Measurements from ENCODE around the gene FAM170A. TPM values are rescaled to one million over a fixed set of nuclear protein-coding genes. Genes with fewer than 3 reads are reported as not detected.

FAM170A gene
- total and polyA plus RNA-seq, 5 experiments from 2014 or later = not detected

GRCh38 chr5:119666542-119666941 is 37.2 kb downstream of the FAM170A start:
- Mint-ChIP-seq H3K27ac (no peak overlapping the region), H3K4me1 (no peaks in the 10 kb centered on the region), H3K36me3 (peaks cover 0 to 12% (median 2%) of the 10 kb centered on the region in 3 donors), H3K27me3 (peaks cover 0 to 4% (median 0%) of the 10 kb centered on the region in 5 donors), H3K9me3 (peaks cover 8 to 36% (median 15%) of the 10 kb centered on the region in 9 donors), H3K4me3 (no peak overlapping the region)
- POLR2A ChIA-PET = no interaction called here
- DNase-seq (no peak), ATAC-seq (no peak)

- no peak for DNase-seq
- H3K9me3 Mint-ChIP-seq = peaks cover 0 to 10% (median 3%) of the 10 kb centered on the region in 9 donors
- H3K4me1 Mint-ChIP-seq = no peaks in the 10 kb centered on the region
- no peak for ATAC-seq
- H3K27ac Mint-ChIP-seq = no peak overlapping the region
- H3K27me3 Mint-ChIP-seq = peaks cover 0 to 11% (median 3%) of the 10 kb centered on the region in 5 donors
- H3K4me3 Mint-ChIP-seq = no peak overlapping the region
- POLR2A ChIA-PET = no interaction called here
- H3K36me3 Mint-ChIP-seq = peaks cover 0 to 2% (median 0%) of the 10 kb centered on the region in 3 donors
These were observed 49.1 kb downstream of the FAM170A start for GRCh38 chr5:119678351-119679028.

GRCh38 chr5:119680080-119680479 is 50.7 kb downstream of the FAM170A start:
- ATAC-seq = no peak
- POLR2A ChIA-PET = no interaction called here
- Mint-ChIP-seq H3K4me3 (no peak overlapping the region), H3K27ac (no peak overlapping the region), H3K9me3 (peaks cover 0 to 13% (median 4%) of the 10 kb centered on the region in 9 donors), H3K4me1 (no peaks in the 10 kb centered on the region), H3K36me3 (peaks cover 0 to 2% (median 0%) of the 10 kb centered on the region in 3 donors), H3K27me3 (peaks cover 0 to 11% (median 3%) of the 10 kb centered on the region in 5 donors)
- no peak for DNase-seq

- Mint-ChIP-seq H3K9me3 (peaks cover 0 to 11% (median 4%) of the 10 kb centered on the region in 9 donors), H3K27ac (no peak overlapping the region), H3K36me3 (peaks cover 0 to 2% (median 0%) of the 10 kb centered on the region in 3 donors), H3K4me1 (no peaks in the 10 kb centered on the region), H3K27me3 (peaks cover 0 to 11% (median 3%) of the 10 kb centered on the region in 5 donors), H3K4me3 (no peak overlapping the region)
- DNase-seq (no peak), ATAC-seq (no peak)
- POLR2A ChIA-PET = no interaction called here
These were observed 52.4 kb downstream of the FAM170A start for GRCh38 chr5:119681734-119682133.

GRCh38 chr5:119682372-119682771 is 53.0 kb downstream of the FAM170A start:
- no peaks in the 10 kb centered on the region for H3K4me1 Mint-ChIP-seq
- H3K36me3 Mint-ChIP-seq = peaks cover 0 to 2% (median 0%) of the 10 kb centered on the region in 3 donors
- peaks cover 0 to 11% (median 4%) of the 10 kb centered on the region in 9 donors for H3K9me3 Mint-ChIP-seq
- H3K27ac Mint-ChIP-seq = no peak overlapping the region
- H3K4me3 Mint-ChIP-seq = no peak overlapping the region
- ATAC-seq = no peak
- POLR2A ChIA-PET = no interaction called here
- no peak for DNase-seq
- H3K27me3 Mint-ChIP-seq = peaks cover 0 to 11% (median 3%) of the 10 kb centered on the region in 5 donors

Other genes with a start within 250 kb of the FAM170A start
- gene HSD17B4, start 177.1 kb upstream of the FAM170A start, total RNA-seq = 10 to 100 TPM; 49.4 to 51.7 TPM
- gene HSD17B4, start 177.1 kb upstream of the FAM170A start, polyA plus RNA-seq = 10 to 100 TPM; 43.3 to 64.9 (median 47.3) TPM